GM12878 (cell line): Measurements from ENCODE around the gene CACYBP. TPM values are rescaled to one million over a fixed set of nuclear protein-coding genes. Genes with fewer than 3 reads are reported as not detected.
A peak's percentile ranks its signal among the peaks of the same experiment; 100 is the strongest.

ENCODE experiments used
- ATAC-seq: fragments of 200-7000 bp; cut with Tn5 transposase; 3 replicates; pipeline ENCODE4 v1.9.1; 2020; ENCODE audit warnings: mild to moderate bottlenecking, moderate library complexity
- BruUV-seq: library from RNA; stranded (reverse); fragments of 400-500 nt; replicated peaks from 2 replicates; lab custom pipeline; 2021; lab: Mats Ljungman, UMichigan
- CTCF ChIA-PET: fragments of 300-600 bp; sonication (Branson Sonifier 250); formaldehyde crosslinking; extraction: SDS; loops from one replicate; lab custom pipeline; 2021; ENCODE audit warnings: inconsistent platforms; lab: Yijun Ruan, JAX
- POLR2A ChIA-PET: fragments of 350-600 bp; formaldehyde crosslinking; extraction: SDS; loops from one replicate; lab custom pipeline; 2021; ENCODE audit warnings: inconsistent platforms; lab: Charles Lee
- RAD21 ChIA-PET: fragments of 300-600 bp; sonication (Branson Sonifier 250); formaldehyde crosslinking; loops from one replicate; lab custom pipeline; 2023; ENCODE audit warnings: antibody characterized with exemption; ENCODE audit not compliant: unreplicated experiment; lab: Charles Lee
- SMC1A ChIA-PET: fragments of 300-600 bp; sonication (Branson Sonifier 250); formaldehyde crosslinking; loops from one replicate; lab custom pipeline; 2023; ENCODE audit not compliant: unreplicated experiment, uncharacterized antibody; lab: Charles Lee
- DNase-seq: peaks from one replicate; pipeline ENCODE4 v3.0.0-alpha.2; 2011; ENCODE audit warnings: low read depth, low spot score
- FAIRE-seq: peaks from 3 replicates; lab custom pipeline; 2011; peaks lifted over from hg19 to GRCh38; lab: Jason Lieb, UNC
- H2AFZ ChIP-seq: 2 replicates; pipeline ENCODE4 v1.6.0; 2011; ENCODE audit warnings: low read depth, low read length, control low read depth; ENCODE audit not compliant: control insufficient read depth
- H3K27ac ChIP-seq: 2 replicates; pipeline ENCODE4 v1.5.1; 2011; ENCODE audit warnings: control low read depth; ENCODE audit not compliant: control insufficient read depth, insufficient read depth
- H3K27me3 ChIP-seq, 2 experiments: replicated peaks in 1 of 2; 2 replicates each; pipeline versions ENCODE4 v1.6.0 to v1.6.1; 2011; ENCODE audit warnings: low read length in 1 of 2; ENCODE audit not compliant: control insufficient read depth in 2 of 2, insufficient read depth in 2 of 2
- H3K36me3 ChIP-seq, 2 experiments: 2 replicates each; pipeline ENCODE4 v1.5.1; 2011; ENCODE audit warnings: low read length in 1 of 2; ENCODE audit not compliant: control insufficient read depth in 2 of 2, insufficient read depth in 2 of 2
- H3K4me1 ChIP-seq: 2 replicates; pipeline ENCODE4 v1.6.1; 2011; ENCODE audit warnings: mild to moderate bottlenecking, low read length, moderate library complexity, mixed read lengths; ENCODE audit not compliant: control insufficient read depth, insufficient read depth
- H3K4me2 ChIP-seq: 2 replicates; pipeline ENCODE4 v1.6.0; 2011; ENCODE audit warnings: control low read depth; ENCODE audit not compliant: control insufficient read depth, insufficient read depth
- H3K4me3 ChIP-seq: fragments of 200-600 bp; sonication (generic); 2 replicates; pipeline ENCODE4 v1.5.1; 2016
- H3K79me2 ChIP-seq: 2 replicates; pipeline ENCODE4 v1.6.0; 2011; ENCODE audit warnings: low read length; ENCODE audit not compliant: control insufficient read depth, insufficient read depth
- H3K9ac ChIP-seq: 2 replicates; pipeline ENCODE4 v1.8.0; 2011; ENCODE audit warnings: low read length, control low read depth, mixed read lengths; ENCODE audit not compliant: control insufficient read depth, insufficient read depth
- H3K9me3 ChIP-seq: replicated peaks from 3 replicates; pipeline ENCODE4 v1.5.1; 2011; ENCODE audit warnings: mild to moderate bottlenecking, low read length; ENCODE audit not compliant: control insufficient read depth, insufficient read depth
- H4K20me1 ChIP-seq: 2 replicates; pipeline ENCODE4 v1.6.0; 2011; ENCODE audit not compliant: control insufficient read depth, insufficient read depth
- BCL3 ChIP-seq: IDR thresholded peaks from 2 replicates; pipeline ENCODE4 v1.6.1; 2011; ENCODE audit warnings: borderline replicate concordance, low read depth, mild to moderate bottlenecking, moderate library complexity, low read length; ENCODE audit not compliant: insufficient read depth, poor library complexity, severe bottlenecking
- ESRRA ChIP-seq: IDR thresholded peaks from 2 replicates; pipeline ENCODE4 v1.6.1; 2012; ENCODE audit warnings: mild to moderate bottlenecking, low read length, improper control_type of control experiment
- ETV6 ChIP-seq, 2 experiments: fragments of 450-650 bp in 1 of 2; IDR thresholded peaks in 1 of 2; conservative IDR thresholded peaks in 1 of 2; 2 replicates each; pipeline ENCODE4 v1.6.1; 2014; ENCODE audit warnings: antibody characterized with exemption in 1 of 2, borderline replicate concordance in 1 of 2, low read depth in 1 of 2, mild to moderate bottlenecking in 1 of 2, moderate library complexity in 1 of 2
- HDAC2 ChIP-seq: fragments of 200-600 bp; sonication (generic); IDR thresholded peaks from 2 replicates; pipeline ENCODE4 v1.6.1; 2017
- MEF2B ChIP-seq: fragments of 450-650 bp; IDR thresholded peaks from 2 replicates; pipeline ENCODE4 v1.6.1; 2018; ENCODE audit warnings: mild to moderate bottlenecking, moderate library complexity; ENCODE audit not compliant: partially characterized antibody, poor library complexity, severe bottlenecking
- NFIC ChIP-seq: IDR thresholded peaks from 2 replicates; pipeline ENCODE4 v1.6.1; 2012; ENCODE audit warnings: low read depth, mild to moderate bottlenecking, inconsistent platforms, low read length, moderate library complexity
- NR2C1 ChIP-seq: fragments of 450-650 bp; IDR thresholded peaks from 2 replicates; pipeline ENCODE4 v1.6.1; 2017; ENCODE audit warnings: antibody characterized with exemption, mild to moderate bottlenecking, moderate library complexity
- RB1 ChIP-seq: fragments of 450-650 bp; formaldehyde crosslinking; IDR thresholded peaks from 2 replicates; pipeline ENCODE4 v1.6.1; 2017; ENCODE audit warnings: mild to moderate bottlenecking, borderline replicate concordance
- RCOR1 ChIP-seq: conservative IDR thresholded peaks from 2 replicates; pipeline ENCODE4 v1.6.1; 2012; ENCODE audit warnings: low read depth, low read length, improper control_type of control experiment
- STAT3 ChIP-seq: IDR thresholded peaks from 2 replicates; pipeline ENCODE4 v1.6.1; 2011; ENCODE audit warnings: low read depth, low read length, improper control_type of control experiment
- TCF7 ChIP-seq: IDR thresholded peaks from 2 replicates; pipeline ENCODE4 v1.6.1; 2014; ENCODE audit warnings: antibody characterized with exemption, borderline replicate concordance
- ZBTB40 ChIP-seq: fragments of 450-650 bp; IDR thresholded peaks from 2 replicates; pipeline ENCODE4 v1.6.1; 2016; ENCODE audit warnings: mild to moderate bottlenecking, moderate library complexity, borderline replicate concordance
- ZNF592 ChIP-seq: fragments of 450-650 bp; IDR thresholded peaks from 2 replicates; pipeline ENCODE4 v1.6.1; 2017; ENCODE audit warnings: mild to moderate bottlenecking, moderate library complexity
- WGBS: methylation state at CpG from one replicate; pipeline ENCODE4 v1.1.6; 2016; ENCODE audit warnings: low lambda C conversion rate; ENCODE audit not compliant: insufficient replicate concordance, insufficient coverage; ENCODE audit errors: missing lambda C conversion rate; 5-methylcytosine and 5-hydroxymethylcytosine counted together
- in situ Hi-C: fragments of 300-500 bp; cut with MboI; formaldehyde crosslinking; loops from 9 replicates; pipeline ENCODE4 v1.14.3; 2018; ENCODE audit warnings: mixed read lengths
- intact Hi-C: fragments of 100-400 bp; cut with micrococcal nuclease; formaldehyde crosslinking; loops from one replicate; pipeline ENCODE4 v1.14.2; 2022; ENCODE audit not compliant: unreplicated experiment
- polyA plus RNA-seq, 11 experiments: library from polyadenylated mRNA; depleted of rRNA in 4 of 11; unstranded in 6 of 11; stranded (reverse) in 5 of 11; fragments of >200 nt; fragmentation: Nextera tagmentation in 4 of 11; fragmentation: Illumina TruSeq in 1 of 11; extraction: Ambion mirVana in 4 of 11; extraction: Trizol in 1 of 11; gene quantifications; 1 replicate in 1 of 11; 2 replicates in 10 of 11; pipeline versions ENCODE4 v1.2.1 to v1.2.3, GENCODE V29; 2011 to 2016; ENCODE audit warnings: inconsistent platforms in 2 of 11, missing spikeins in 2 of 11, low read depth in 1 of 11
- total RNA-seq, 4 experiments: library from RNA; depleted of rRNA in 3 of 4; stranded (reverse); fragments of >200 nt in 3 of 4; fragmentation: Illumina TruSeq in 1 of 4; extraction: Trizol in 1 of 4; gene quantifications; 2 replicates each; pipeline versions ENCODE4 v1.2.1 to v1.2.3, GENCODE V29; 2013 to 2021

The CACYBP gene
- total and polyA plus RNA-seq, 10 of the 15 experiments (the other 5 are each of a cell fraction or from before 2014, with no cell fraction given), result 77.7 to 488 (median 218) TPM

GRCh38 chr1:174968750-174969244 is 30.9 kb upstream of the CACYBP start:
- Histone ChIP-seq H3K9me3 (no peaks in the 10 kb centered on the region), H4K20me1 (no peaks in the 10 kb centered on the region), H3K4me2 (peak overlapping the region; percentile 68), H3K79me2 (no peaks in the 10 kb centered on the region), H2AFZ (no peak overlapping the region), H3K4me1 (peaks cover 36% of the 10 kb centered on the region), H3K27me3 (no peaks in the 10 kb centered on the region), H3K36me3 (no peaks in the 10 kb centered on the region), H3K9ac (no peak overlapping the region), H3K27ac (no peak overlapping the region), H3K4me3 (no peak overlapping the region)
- intact Hi-C loops, result loop anchor here (1.0 to 5.0 kb wide), 4 partner anchors 14 to 181 kb away; partner anchors contain the start of gene CACYBP
- in situ Hi-C loops, result no loop called here
- 10% methylated on average over 5 of the region's 5 CpGs for WGBS
- POLR2A ChIA-PET, result interaction anchor here (0.6 to 7.2 kb wide), 9 partner anchors 10 to 35 kb away, joined by 3 to 74 read pairs (median 4); partner anchors contain the start of gene CACYBP
- RAD21 ChIA-PET, result interaction anchor here (0.7 to 3.7 kb wide), 17 partner anchors 8 to 169 kb away, joined by 3 to 31 read pairs (median 4); partner anchors contain the start of gene CACYBP
- FAIRE-seq (peak; percentile 66), DNase-seq (peak; percentile 79), ATAC-seq (peak; percentile 78)
- CTCF ChIA-PET, result interaction anchor here (1.1 to 2.8 kb wide), 7 partner anchors 9 to 154 kb away, joined by 3 to 16 read pairs (median 3); partner anchors contain the start of genes CACYBP and MRPS14
- no TSS peak for BruUV-seq
- SMC1A ChIA-PET, result interaction anchor here (0.7 to 7.4 kb wide), 15 partner anchors 11 to 169 kb away, joined by 3 to 81 read pairs (median 6); partner anchors contain the start of genes CACYBP and MRPS14
- TF ChIP-seq RB1 (no peak), ETV6 (conservative IDR thresholded peaks at IDR 0.05 in 1 of 2, IDR thresholded peaks at IDR 0.05 in 1 of 2; ENCODE audit: borderline replicate concordance in 1 of 2, low read depth in 1 of 2) (peak in 1 of 2 experiments; percentile 43; a peak in 1 of 4 replicates), MEF2B (peak; percentile 77), BCL3 (no peak), ZNF592 (peak; percentile 71; the same call in 1 of the 2 replicates), NR2C1 (peak; percentile 75), HDAC2 (no peak), TCF7 (0 out of 2 replicates have a peak, but pooled peaks have one; percentile 32), ZBTB40 (peak; percentile 79; the same call in 1 of the 2 replicates), NFIC (peak; percentile 94), ESRRA (no peak), RCOR1 (no peak), STAT3 (no peak)
